Smooth muscle cell of the brain vasculature (primary cell): Measurements from ENCODE around the gene IFNA17.
"Not testable (repeated sequence)": the region's sequence is repeated elsewhere in the genome, so short reads cannot be mapped to it uniquely, and the experiment has no call there.

Experiments
- DNase-seq: peaks from one replicate; pipeline ENCODE4 v3.0.0-alpha.2; 2012; ENCODE audit warnings: low read depth, low spot score

The IFNA17 gene

DNA sequence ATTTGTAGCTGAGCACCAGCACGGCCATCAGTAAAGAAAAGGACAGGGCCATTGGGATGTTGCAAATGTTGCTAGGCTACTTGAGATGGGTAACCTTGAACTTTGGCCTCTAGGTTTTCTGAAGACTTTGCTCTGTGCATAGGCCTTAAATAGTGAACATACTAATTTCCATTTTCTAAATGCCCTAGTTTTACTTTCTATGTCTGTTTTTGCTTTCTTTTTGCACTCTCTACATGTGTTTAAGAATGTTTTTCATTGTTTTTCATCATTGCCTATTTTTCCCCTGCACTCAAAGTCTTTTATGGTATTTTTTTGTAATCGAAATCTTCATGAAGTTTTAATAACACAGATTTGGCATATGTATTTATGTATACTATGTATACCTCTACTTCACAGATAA is at the start of gene IFNA17:
IFNA17 (minus strand) TSS at position 101 of the 400 bp plus-strand sequence; CDS start at position 52, 49 bp downstream.
- DNase-seq, result no peak

DNA sequence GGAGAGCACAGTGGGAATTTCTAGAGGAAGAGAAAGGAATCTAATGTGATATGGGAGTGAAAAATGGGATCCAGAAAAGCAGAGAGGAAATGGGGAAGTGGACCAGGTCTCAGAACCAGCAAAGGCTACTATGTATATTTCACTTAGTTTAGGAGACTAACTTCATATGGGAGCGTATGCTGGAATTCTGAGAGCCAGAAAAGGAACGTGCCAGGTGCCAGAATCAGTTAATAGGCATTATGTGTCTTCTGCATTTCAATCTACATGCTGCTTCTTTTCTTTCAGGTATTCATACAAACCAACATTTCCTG is 40.3 kb upstream of the IFNA17 start:
- DNase-seq, result no peak

DNA sequence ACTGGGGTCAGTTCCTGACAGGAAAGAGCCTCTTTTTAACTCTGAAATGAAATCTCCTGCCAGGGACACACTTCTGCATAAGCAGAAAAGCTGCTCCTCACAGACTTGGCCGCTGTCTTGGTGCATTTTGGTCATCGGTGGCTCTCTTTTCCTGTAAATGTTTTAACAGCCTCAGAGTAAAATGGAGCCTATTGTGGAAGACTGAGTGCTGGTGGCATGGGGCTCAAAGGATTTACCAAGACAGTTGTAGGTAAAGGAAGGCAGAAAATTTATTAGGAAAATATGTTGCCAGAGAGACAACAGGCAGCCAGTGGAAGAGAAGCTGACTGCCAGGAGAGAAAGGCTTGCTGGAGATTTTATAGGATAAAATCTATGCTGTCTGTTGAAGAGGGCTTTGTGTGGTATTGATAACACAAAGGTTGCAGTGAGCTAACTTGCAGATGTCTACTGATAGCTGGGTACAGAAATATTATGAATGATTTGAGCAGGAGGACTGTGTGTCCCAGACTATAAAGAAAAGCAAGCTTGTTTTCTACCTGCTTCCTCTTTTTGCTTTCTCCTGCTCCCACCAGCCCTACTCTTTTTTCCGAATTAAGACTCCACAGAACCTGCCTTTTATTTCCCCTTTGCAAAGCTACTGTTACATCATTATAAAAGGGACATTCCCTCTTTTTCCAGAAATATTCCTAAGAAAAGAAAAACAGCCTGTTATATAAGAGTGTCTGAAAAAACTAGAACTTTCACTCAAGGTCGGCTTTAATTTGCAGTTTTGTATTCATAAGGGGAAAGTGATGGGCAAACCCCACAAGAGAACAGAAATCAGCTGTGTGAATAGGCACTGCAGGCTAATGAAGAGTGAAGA is 39.7 kb upstream of the IFNA17 start:
- DNase-seq, result no peak

- no peak for DNase-seq
Observed at GRCh38 chr9:21266733-21267484, 38.9 kb upstream of the IFNA17 start.

- no peak for DNase-seq
Observed at GRCh38 chr9:21265421-21266189, 37.6 kb upstream of the IFNA17 start.

DNA sequence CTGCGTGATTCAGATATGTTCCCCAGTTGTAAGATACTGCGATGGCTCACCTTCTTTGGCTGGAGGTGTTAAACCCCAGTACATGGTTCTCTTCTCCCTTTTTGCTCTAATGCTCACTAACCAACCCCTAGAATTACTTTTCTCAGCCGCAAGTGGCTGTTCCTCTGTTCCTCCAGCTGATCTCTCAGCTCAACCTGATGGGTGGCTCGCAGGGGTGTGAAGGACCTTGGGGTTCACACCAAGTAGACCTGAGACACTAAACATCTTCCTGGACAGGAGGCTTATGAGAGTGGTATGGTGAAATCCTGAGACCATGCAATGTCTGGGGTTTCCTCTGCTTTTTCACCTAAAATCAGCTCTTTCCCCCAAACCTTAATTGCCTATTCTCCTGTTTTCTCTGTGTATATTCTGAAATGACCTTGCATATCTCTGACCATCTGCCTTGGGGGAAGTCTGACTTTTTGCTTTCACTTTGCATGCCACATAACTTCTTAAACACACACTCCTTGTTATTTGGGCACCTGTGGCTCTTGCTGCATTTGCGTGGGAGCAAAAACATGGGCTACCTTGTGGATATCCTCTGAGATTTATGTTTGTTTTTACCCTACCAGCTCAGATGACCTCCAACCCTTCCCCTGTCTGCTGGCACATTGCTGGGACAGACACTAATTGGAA is 27.7 kb upstream of the IFNA17 start:
- DNase-seq, result no peak

DNA sequence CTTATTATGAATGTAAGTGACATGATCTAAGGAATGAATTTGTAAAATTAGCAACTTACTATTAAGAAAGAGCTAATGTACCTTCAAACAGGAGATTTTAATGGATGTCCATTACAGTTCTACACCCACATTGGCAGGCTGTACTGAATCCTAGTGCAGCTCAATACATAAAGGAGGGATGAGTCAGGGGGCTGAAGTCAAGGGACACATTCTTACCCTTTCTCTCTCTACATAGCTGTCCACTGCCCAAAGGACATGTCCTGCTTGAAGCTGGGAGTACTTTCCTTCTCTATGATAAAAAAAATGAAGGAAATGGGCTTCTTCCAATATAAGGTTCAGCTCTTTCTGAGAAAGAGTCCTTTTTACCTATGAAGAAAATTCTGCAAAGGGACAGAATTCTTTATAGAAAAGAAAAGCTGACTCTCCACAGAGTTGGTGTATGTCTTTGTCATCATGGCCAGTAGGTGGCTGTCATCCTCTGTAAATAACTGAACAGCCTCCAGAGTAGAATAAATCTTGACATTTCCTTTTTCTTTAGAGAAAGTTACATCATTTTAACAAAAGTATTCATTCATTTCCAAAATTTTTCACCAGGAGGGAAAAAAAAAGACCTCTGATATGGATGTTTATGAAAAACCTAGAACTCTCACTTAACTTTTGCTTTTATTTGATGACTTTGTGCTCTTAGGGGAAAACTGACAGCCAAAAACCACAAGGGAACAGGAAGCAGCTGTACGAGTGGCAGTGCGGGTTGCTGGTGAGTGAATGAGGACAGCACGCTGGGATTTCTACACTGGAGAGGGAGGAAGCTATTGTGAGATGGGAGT is 24.9 kb upstream of the IFNA17 start:
- no peak for DNase-seq

DNA sequence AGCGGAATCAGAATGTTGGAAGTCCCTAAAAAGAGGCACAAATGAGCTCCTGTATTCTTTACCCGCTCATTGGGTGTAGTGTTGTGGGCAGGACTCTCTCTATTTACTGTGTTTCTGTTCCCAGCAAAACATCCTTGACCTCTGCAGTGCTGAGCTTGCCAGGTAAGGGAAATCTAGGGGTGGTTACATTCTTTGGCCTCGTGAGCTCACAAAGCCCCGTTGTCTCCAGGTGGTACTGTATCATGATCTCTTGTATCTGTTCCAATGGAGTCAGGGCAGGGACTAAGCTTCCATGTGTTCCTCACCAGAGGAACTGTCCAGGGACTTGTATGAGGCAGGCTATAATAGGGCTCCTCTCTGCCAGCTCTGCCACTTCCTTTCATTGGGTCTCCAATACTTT is 23.6 kb upstream of the IFNA17 start:
- DNase-seq, result no peak

DNA sequence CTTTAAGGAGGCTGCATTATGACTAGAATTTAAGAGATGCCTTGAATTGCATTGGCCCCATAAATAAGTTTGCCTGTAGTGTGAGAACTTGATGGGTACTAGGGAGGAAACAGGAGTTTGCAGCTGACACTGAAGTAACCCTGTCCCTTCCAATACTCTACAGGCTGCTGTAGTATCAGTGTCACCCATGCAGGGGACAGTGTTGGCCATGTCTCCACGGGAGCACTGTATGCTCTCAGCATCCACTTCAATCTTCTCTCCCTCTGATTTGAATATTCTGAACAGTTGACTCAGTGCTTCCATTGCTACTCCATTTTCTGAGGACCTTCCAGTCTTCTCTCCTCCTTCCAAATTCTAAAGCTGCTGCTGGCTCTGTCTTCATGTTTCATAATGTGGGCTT is 23.2 kb upstream of the IFNA17 start:
- DNase-seq, result no peak

- no peak for DNase-seq
Observed at GRCh38 chr9:21244836-21245235, 16.8 kb upstream of the IFNA17 start.

GRCh38 chr9:21239911-21240310 is 11.9 kb upstream of the IFNA17 start, which contains the start of gene IFNA14:
TSS of gene IFNA14 (minus strand) at chr9:21240005. CDS start at chr9:21239935, 70 bp downstream.
- DNase-seq, result no peak

- DNase-seq, result not testable (repeated sequence)
Observed at GRCh38 chr9:21236360-21236714, 8.3 kb upstream of the IFNA17 start.

DNA sequence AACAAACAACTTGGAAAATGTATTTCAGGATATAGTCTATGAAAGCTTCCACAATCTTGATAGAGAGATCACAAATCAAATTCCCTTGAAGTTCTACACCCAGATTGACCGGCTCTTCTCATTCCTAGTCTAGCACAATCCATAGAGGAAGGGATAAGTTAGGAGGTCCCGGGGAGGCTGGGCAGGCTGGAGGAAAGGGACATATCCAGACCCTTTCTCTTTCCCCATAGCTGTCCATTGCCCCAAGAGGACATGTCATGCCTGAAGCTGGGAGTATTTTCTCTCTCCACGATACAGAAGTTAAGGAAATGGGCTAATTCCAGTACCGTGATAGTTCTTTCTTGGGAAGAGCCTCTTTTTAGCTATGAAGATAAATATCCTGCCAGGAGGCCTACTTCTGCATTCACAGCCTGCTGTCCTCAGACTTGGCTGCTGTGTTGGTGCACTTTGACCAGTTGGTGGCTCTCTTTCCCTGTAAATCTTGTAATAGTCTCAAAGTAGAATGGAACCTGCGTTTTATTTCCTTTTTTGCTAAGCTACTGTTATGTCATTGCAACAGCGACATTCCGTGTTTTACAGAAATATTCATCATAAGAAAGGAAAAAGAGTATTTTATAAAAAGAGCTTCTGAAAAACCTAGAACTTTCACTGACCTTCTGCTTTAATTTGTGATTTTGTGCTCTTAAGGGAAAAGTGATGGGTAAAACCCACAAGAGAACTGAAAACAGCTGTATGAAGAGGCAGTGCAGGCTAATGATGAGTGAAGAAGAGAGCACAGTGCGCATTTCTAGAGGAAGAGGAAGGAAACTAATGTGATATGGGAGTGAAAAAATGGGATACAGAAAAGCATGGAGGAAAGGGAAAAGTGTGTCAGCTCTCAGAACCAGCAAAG is 7.7 kb upstream of the IFNA17 start:
- DNase-seq, result not testable (repeated sequence)

- DNase-seq, result no peak
Observed at GRCh38 chr9:21234153-21234687, 6.2 kb upstream of the IFNA17 start.

- DNase-seq, result no peak
Observed at GRCh38 chr9:21233258-21233657, 5.2 kb upstream of the IFNA17 start.

- not testable (repeated sequence) for DNase-seq
Observed at GRCh38 chr9:21217211-21217610, 10.8 kb downstream of the IFNA17 start, which contains the start of gene IFNA16. TSS of gene IFNA16 (minus strand) at chr9:21217311. CDS start at chr9:21217305, 6 bp downstream.

GRCh38 chr9:21213411-21214326 is 14.4 kb downstream of the IFNA17 start:
- DNase-seq, result not testable (repeated sequence)

DNA sequence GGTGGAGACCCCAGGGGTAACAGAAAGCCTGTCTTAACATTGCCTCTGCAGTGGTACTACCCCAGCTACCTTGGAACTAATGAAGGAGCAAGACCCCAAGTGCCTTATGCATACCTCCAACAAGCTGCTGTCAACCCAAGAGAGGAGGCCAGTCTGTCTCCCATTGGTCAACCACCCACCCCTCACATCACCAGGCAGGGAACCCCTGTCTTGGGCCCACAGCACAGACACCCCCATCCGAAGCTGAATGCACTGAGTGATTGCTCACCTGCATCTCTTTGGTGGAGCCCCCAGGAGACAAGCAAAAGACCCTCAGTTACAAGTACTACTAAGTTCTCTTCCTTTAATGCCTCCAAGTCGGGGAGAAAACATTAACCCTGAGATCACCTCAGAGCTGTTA is 15.9 kb downstream of the IFNA17 start:
- not testable (repeated sequence) for DNase-seq
